Putamen (tissue), 1 donor: ENCODE measurements around the gene STRBP.
"Not testable (repeated sequence)": the region's sequence is repeated elsewhere in the genome, so short reads cannot be mapped to it uniquely, and the experiment has no call there.

Source experiments
- DNase-seq: peaks from one replicate; pipeline ENCODE4 v3.0.0-alpha.2; 2016; ENCODE audit warnings: low spot score

STRBP gene

DNA sequence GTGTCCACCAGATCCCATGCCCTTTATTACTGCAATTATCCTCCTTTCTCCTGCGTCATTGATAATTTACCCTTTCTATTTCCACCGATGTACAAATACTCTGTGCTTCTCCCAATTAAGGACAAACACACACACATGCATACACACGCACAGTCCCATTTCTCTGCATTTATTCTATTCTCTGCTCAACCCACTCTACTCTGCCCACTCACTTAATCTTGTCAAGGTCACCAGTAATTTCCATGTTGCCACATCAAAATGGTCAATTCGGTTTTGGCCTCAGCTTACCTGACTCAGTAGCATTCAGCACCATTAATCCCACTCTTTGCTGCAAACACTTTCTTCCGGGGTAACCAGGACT is 14.6 kb upstream of the STRBP start:
- no peak for DNase-seq

DNA sequence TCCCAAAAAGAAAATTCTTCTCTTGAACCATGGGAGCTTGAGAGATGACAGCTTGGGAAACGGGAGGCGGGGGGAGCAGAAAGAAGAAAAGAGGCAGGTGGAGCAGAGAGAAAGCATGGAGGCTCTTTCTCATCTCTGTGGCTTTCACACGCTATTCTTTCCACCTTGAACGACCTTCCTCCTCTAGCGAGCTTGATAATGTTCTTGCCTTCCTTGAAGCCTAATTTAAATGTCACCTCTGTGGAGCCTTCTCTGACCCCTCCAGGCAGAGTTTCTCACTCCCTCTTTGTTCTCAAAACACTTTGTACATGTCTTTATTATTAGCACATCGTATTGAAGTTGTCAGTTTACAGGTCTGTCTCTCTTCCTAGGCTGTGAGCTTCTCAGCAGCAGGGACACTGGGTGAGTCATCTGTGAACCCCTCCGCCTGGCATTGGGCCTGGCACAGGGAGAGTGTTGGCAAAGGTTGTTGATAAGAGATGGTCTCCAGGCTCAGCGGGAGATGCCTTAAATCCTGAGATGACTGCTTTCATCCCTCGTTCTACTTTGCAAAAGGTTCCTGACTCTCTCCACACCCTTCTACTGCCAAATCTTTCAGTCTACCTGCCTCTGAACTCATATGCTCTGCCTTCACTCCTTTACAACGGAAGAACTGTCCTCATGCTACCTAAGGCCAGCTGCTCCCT is 14.1 kb upstream of the STRBP start:
- DNase-seq, result no peak

DNA sequence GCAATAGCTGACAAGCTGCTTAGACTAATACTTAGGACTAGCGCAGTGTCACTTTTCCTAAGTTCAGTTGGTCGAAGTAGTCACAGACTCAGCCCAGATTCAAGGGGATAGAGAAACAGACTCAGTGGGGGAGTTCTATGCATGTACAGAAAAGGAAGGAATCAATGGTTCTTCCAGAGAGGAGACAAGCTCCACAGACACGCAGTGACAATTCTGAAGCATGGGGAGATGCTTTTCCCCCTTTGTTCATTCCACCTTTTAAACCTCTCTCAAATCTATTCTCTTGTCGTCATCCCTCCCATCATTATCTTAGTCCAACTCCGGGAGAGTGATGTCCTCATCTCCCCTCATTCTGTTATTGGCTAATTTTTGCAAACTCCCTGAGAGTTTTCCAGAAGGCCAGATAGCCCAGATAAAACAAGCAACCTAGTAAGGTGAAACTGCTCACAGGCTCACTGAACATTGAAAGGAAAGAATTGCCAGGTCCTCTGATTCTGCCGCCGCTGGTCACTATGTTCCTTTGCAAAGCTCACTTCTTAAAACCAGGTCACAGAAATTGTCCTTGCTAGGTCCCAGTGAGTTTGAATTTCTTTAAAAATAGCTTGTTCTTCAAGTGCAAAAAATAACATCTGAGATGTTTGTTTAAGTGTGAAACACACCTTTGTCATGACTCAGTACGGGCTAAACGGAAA is 13.4 kb upstream of the STRBP start:
- DNase-seq, result no peak

DNA sequence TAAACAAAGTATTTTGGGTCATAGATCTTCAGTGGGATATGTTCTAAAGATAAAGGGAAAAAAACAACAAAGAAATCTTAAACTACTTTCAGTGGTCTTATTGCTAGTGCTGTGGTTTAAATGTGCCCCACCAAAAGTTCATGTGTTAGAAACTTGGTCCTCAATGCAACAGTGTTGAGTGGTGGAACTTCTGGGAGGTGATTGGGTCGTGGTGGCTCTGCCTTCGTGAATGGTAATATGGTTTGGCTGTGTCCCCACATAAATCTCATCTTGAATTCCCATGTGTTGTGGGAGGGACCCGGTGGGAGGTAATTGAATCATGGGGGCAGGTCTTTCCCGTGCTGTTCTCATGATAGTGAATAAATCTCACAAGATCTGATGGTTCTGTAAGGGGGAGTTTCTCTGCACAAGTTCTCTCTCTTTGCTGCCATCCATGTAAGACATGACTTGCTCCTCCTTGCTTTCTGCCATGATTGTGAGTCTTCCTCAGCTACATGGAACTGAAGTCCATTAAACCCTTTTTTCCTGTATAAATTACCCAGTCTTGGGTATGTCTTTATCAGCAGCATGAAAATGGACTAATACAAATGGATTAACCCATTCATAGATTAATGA is 10.6 kb upstream of the STRBP start:
- DNase-seq, result not testable (repeated sequence)

DNA sequence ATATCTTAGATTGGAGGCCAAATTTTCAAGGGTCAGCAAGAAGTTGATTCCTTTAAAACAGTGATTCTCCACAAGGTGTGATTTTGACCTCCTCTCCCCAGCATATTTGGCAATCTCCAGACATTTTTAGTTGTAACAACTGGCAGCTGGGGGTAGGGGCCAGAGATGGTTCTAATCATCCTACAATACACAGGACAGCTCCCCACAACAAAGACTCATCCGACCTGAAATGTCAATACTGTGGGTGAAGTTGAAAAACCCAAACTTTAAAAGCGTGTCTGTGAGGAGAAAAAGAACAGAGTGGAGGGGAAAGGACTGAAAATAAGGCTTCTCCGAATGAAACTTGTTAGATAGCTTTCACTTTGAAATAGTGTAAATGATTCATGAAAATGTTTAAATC is 10.0 kb upstream of the STRBP start:
- no peak for DNase-seq

DNA sequence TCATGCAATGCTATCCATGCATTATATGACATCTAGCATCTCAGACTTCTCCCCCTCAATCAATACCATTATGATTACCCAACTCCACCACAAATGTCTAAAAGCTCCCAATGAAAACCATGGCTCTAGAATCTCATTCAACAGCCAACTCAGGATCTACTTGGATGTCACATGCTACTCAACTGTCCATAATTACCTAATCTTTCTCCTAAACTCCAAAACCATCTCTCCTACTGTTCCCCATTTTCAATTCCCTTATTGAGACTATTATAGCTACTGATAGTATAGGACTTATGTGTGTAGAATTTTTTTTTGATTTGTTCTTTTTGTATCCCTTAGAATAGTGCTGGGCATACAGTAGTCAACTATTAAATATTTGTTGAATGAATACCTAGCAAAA is 8.2 kb upstream of the STRBP start:
- DNase-seq, result no peak

DNA sequence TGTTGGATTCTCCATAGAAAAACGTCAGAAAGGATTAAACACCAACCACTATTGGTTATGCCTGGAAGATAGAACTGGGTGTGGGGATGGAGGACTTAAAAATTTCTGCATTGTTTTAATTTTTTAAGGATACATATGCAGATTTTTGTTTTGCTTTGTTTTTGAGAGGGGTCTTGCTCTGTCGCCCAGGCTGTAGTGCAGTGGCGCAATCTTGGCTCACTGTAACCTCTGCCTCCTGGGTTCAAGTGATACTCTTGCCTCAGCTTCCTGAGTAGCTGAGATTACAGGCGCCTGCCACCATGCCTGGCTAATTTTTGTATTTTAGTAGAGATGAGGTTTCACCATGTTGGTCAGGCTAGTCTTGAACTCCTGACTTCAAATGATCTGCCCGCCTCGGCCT is 2.7 kb upstream of the STRBP start:
- not testable (repeated sequence) for DNase-seq

DNA sequence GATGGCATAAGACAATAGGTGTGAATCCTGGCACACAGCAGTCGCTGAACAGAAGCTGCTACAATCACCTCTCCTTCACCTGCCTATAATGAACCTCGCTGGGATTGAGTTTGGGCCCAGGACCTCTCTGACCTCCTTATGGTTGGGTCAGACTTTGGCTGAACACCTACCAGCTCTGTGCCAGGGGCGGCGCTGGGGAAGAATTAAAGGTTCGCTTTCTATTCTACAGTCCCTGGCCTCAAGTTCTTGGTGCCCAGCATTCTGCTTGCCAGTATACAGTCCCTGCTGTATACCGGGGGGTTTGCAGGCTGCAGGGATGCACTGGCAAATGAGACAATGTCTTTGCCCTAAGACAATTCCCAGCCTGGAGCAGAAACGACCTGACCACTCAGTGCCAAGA is 895 bp upstream of the STRBP start:
- no peak for DNase-seq

DNA sequence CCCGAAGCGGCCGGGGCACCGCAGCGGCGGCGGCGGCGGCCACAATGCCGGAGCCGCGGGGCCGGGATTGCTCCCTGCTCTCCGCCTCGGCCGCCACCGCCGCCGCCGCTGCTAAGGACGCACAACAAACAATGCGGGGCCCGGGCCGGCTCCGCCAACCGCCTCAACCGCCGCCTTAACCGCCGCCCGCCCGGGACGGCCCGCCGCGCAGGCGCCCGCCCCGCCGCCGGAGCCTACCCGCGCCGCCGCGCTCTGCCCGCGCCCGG is 254 bp downstream of the STRBP start:
- no peak for DNase-seq

DNA sequence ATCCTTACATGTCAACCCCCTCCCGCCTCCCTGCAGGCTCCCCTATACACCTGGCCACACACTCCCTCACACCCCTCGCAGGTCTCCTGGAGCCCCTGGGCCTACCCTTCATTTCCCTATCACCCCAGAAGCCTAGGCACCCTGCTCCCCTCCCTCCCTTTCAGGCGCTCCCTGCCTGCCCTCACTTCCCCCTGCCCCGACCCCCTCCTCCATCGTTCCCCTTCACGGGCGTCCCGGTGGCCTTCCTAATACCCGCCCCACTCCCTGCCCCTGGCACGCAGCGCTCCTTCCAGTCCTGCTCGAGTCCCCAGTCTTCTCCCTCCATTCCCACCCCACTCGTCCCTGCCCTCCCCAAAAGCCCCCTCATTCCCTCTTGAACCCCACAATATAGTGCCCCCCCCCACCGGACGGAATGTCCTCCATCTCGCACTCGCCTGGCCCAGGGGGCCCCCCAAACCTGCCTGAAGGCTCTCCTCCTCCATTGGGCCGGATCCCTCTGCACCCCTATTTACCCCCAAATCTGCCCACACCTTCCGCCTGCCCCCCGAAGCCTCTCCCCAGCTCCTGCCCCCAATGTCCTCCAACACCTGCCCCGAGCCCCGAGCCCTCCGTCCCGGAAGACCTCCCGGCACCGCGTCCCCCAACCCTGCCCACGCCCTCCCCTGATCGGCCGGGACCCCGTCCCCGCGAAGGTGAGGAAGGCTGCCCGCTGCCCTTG is 746 bp downstream of the STRBP start:
- no peak for DNase-seq

DNA sequence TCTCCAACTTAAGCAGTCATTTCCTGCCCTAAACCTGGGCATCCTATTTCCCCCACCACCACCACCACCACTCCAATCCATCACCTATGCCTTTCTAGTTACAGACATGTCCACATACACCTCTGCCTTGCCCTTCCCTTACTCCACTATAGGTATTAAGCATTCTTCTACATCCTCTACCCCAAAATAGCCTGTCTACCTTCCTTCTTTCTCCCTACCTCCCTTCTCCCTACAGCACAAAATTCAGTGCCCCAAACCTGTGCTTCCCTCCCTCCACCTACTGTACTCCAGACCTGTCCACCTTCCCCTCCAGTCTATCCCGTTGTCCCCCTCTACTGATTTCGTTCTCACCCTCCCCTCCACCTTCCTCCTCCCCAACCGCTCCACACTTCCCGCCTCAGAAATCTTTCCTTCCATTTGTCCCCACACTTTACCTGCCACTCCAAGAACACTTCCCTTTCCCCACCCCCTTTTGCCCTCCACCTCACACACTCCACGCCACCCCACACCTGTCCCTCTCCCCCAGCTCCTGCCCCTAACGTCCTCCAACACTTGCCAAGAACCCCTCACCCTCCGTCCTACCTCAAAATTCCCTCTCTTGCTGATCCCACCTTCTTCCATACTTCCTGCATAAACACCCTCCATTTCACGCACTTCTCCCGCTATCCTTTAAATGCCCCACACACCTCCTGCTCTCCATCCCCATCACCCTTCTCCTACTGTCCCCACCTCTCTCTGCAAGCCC is 1.6 kb downstream of the STRBP start:
- no peak for DNase-seq

DNA sequence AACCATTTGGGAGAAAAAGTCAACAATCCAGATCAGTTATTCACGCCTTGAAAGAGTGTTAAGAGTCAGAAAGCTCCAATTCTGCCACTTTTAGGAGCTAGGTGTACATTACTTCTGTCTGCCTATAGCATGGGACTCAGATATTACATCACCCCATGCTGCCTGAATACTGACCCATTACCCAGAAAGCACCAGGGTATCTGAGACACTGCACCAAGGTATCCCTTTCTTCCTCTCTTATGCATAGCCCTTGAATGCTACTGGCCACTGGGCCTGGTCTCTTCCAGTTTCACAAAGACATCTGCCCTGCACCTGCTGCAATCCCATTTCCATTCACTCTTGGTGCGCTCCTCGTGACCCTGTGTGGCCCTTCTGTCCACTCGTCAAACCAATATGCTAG is 2.6 kb downstream of the STRBP start:
- no peak for DNase-seq

DNA sequence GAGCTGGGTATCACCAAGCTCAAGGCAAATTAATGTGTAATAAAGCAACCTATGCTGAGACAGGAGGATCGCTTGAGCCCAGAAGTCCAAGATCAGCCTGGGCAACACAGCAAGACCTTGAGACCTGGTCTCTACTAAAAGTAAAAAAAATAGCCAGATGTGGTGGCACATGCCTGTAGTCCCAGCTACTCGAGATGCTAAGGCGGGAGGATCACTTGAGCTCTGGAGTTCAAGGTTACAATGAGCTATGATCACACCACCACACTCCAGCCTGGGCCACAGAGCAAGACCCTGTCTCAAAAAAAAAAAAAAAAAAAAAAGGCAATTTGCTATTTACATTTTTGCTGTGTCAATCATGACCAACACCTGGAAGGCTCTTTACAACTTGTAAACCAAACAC is 5.2 kb downstream of the STRBP start:
- DNase-seq, result no peak

DNA sequence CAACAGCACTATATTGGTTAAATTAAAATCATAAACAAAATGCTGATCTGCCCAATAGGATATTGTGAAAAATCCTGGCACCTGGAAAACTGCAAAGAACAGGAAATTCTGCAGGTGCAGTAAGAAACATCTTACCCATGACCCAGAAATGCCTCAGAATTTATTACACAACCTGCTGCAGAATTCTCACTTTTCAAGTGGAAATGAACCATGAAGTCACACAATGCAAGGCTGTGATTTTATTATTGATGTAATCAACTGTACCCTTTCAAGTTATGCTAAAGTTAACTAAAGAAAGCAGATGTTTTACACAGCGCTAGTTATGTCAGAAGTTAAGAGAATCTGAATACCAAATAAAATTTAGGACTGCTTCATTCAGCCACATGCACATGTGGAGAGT is 6.0 kb downstream of the STRBP start:
- DNase-seq, result no peak

DNA sequence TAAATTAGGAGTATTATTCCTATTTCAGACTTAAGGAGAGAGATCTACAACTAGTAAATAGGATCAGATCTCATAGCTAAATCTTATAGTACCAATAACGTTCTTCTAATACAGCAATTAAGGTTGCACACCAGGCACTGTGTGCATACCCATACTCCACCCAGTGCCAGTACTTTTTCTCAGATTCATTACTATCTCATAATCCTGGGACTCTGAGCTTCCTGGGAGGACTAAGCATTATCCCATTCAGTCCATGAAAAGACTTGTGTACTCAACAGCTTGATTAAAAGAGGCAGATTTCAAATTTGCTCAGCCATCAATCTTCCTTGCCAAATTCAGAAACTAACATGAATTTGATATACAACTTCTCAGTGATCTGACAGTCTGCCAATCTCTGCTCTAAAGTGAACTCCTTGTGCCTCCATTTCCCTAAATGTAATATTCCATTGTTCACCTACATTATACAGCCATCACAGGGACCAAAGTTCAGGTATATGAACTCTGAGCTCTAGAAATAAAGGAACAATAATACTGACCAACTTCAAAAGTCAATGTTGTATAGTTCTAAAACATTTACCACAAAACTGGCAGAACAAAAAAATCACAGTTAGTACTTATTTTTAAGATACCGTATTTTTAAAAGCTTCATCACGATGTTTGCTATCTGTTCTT is 7.2 kb downstream of the STRBP start:
- DNase-seq, result no peak

DNA sequence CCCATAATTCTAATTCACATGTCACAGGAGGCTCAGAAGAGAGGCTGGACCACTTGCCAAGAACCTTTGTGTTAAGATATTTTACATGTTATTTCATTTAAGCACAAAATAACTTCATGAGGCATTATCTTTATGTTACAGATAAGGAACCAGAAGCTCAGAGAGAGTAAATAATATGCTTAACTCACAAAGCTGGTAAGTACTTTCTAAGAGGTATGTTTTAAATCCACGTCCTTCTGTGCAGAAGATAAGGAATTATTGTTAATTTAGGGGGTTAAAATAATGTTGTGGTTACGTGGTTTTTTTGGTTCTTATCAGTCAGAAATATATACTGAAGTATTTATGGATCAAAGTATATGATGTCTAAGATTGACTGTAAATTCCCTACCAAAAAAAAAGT is 8.0 kb downstream of the STRBP start:
- DNase-seq, result no peak

DNA sequence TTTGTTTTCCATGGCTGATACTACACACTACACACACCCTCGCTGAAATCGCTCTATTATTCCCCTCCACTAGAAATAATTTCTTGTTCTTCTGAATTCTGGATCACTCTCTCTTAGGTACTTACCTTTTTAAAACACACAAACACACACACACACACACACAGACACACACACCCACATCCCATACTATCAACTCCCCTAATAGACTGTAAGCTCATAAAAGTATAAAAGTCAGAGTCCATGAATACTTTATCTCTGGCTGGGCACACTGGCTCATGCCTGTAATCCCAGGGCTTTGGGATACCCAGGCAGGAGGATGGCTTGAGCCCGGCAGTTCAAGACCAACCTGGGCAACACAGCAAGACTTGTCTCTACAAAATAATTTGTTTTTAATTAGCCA is 11.1 kb downstream of the STRBP start:
- no peak for DNase-seq

DNA sequence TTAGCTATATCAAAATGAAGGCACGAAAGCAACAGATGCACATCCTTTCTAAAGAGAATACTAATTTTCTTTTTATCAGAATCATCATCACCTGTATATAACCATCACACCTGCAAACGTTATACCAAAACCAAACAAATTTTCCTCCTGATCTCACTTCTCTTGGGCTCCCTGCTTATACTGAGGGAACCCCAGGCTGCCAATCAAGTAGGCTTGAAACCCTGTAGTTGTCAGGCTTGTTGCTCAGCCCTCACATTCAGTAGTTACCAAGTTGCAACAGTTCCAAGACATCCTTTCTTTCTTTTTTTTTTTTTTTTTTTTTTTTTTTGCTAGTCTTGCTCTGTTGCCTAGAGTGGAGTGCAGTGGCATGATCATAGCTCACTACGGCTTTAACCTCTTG is 12.7 kb downstream of the STRBP start:
- no peak for DNase-seq

DNA sequence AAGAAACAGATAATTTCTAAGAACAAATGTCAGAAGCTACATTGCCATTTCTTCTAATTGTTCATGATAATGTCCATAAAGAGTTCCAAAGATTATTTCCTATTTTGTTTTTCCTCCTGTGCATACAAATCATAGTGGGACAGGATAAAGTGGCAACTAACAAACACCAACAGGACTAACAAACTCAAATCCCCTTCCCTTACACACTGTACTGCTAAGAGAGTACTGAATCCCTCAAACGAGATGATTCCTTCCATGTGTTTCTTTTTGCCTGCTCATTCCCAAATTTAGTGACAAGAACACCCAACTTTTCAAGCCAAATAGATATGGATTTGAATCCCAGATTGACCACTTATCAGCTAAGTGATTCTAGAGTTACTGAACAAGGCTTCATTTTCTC is 15.2 kb downstream of the STRBP start:
- no peak for DNase-seq

DNA sequence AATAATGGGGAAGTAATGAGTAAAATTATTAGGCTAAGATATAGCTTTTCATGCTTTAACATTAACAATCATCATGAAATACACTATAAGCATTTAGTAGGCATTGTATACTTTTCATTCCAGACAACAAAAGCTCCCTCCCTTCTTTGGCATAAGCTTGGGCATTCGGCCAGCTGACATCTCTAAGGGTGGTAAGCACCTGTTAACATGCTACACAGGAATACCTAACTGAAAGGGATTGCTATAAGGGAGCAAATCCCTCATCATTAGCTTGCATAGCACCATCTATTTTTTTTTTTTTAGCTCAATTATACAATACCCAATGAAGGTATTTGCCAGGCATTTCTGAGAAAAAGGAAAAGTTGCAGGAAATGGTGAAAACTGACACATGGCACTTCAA is 16.6 kb downstream of the STRBP start:
- no peak for DNase-seq

DNA sequence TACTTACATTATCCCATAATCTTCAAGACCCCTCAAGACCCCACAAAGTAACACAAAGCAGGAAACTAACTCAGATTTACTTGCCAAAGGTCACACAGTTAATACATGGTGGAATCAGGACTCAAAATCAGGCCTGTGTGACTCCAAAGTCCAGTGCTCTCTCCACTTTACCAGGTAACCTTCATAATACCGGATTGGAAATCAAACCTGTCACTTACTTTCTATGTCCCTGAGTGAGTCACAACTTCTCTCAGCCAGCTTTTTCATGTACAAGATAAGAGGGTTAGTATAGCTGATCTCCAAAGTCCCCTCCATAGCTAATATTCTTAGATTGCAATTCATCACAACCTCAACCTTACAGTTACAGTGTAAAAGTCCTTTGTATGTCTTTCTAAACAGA is 17.1 kb downstream of the STRBP start:
- DNase-seq, result no peak

DNA sequence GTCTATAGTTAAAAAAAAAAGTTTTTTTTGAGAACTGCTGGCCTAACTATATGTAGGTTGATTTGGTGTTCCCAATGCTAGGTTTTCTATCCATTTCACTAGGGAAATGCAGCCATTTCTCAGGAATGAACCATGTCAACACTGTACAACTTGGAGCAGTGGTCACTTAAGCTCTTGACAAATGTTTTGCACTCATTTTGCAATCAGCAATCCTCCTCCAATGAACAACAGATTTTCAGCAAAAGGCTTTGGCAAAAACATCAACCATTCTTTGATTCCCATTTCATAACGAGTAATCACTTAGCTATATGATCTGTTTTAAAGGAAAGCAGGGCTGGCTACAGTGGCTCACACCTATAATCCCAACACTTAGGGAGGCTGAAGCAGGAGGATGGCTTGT is 17.9 kb downstream of the STRBP start:
- no peak for DNase-seq
